ENCODE measurements around the gene HOXD4.

GRCh38 chr2:176130957-176131847 is 20.1 kb upstream of the HOXD4 start:
- TF ChIP-seq CTCF (IDR thresholded peaks at IDR 0.05): no peak
- no peak for TF ChIP-seq ZFX (IDR thresholded peaks at IDR 0.05; ENCODE audit: borderline replicate concordance)
